HG02981 (cell line): ENCODE results near the gene PACS2.
"Not testable (repeated sequence)": the region's sequence is repeated elsewhere in the genome, so short reads cannot be mapped to it uniquely, and the experiment has no call there.

Source experiments
- ATAC-seq: cut with Tn5 transposase; IDR thresholded peaks from one replicate; pipeline ENCODE4 v1.9.1; 2021; ENCODE audit warnings: mild to moderate bottlenecking, moderate library complexity; ENCODE audit not compliant: unreplicated experiment

Gene PACS2

GRCh38 chr14:105329411-105330150 lies 15.0 kb downstream of the PACS2 start:
- ATAC-seq = no peak

DNA sequence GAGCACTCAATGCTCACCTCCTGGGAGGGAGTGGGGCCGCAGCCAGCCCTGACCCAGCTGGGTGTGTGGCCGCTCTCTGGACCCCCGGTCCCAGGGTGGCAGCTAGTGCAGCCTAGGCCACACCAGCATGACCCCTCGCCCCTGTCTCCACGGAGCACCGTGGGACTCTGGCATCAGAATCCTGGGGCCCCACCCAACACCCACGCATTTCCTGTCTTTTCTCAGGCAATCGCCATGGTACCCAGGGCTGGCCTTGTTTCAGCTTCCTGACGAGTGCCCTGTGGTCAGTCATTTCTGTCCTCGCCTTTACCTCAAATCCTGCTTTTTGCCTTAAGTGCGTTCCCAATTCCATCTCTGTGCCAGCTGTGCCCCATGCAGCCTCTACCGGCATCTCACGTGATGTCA lies 15.9 kb downstream of the PACS2 start:
- no peak for ATAC-seq

DNA sequence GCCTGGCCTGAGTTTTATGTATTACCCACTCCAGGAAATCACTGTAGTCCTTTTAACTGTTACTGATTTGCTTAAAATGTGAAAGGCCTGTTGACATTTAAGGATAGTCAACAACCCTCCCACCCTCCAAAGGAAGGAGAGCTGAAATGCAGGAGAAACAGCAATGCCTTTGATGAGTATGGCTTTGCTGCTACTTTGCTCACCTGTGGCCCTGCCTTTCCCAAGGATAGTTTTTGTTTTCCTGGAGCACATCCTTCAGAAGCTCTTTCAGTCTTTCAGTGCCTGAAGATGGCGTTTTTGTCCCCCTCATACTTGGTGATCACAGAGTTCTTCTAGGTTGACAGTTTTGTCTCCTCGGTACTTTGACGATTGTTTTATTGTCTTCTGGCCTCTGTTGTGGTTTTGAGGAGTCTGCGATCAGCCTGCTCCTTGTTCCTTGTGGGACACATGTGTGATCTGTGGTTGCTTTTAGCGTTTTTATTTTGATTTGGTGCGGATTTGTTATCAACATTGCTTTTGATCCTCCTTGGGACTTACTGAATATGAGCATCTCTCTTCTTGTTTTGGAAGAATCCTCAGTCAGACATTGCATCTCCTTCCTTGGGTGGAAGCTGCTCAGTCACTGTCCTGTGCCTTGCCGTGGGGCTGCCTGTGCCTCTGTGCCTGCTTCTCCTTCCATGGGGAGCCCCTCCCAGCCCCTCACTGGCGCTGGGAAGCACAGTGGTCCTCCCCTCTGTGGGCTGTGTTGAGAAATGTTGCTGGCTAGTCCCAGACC lies 17.2 kb downstream of the PACS2 start:
- no peak for ATAC-seq

GRCh38 chr14:105332350-105332874 lies 17.9 kb downstream of the PACS2 start:
- ATAC-seq = no peak

DNA sequence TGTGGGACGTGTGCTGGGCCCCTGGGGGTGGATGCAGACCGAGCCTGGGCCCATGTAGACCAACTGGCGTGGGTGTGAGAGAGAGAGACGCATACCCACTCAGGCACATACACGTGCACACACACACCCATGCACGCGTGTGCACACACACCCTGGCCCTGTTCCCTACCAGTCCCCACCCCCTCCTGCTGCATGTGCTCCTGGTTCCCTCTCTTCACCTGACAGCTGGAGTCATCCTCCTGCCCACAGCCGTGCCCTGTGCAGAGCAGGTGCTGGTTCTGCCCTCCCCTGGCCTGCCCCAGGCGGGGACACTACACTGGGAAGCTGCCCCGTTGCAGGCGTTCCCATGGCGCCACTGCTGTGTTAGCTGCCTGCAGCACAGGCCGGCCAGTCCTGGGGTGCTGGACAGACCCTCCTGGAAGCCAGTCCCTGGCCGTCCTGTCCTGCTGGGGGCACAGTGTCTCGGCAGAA lies 18.5 kb downstream of the PACS2 start:
- ATAC-seq = no peak

DNA sequence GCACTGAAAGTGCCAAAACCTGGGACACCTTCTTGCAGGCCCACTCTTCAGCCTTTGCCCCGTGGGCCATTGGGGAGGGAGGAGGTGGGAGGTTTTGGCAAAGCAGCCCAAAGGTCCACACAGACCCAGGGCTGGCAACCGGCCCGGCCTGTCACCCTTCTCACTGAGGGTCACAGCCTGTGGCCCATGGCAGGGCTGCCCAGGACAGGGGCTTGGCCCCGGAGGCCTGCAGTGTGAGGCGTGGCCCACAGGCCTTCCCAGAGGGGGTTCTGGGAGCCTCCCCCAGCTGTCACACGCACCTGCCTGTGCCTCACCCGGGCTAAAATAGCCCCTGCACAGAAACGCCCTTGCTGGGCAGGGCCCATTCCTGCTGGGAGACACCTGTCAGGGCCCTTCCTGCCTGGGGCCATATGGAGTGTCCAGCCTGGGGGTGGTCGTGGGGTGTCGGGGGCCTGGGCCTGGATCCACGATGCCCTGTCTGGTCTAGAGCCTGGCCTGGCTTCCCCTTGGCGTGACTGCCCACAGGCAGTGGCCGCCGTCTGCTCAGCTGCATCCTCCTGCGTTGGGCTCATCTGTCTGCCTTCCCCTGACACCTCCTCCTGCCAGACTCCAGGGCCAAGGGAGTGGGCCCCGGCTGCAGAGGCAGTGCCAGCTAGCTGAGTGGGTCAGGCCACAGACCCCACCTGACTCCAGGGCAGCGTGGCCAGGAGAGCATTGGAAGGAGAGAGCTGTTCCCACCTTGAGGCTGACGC lies 19.2 kb downstream of the PACS2 start:
- ATAC-seq = no peak

DNA sequence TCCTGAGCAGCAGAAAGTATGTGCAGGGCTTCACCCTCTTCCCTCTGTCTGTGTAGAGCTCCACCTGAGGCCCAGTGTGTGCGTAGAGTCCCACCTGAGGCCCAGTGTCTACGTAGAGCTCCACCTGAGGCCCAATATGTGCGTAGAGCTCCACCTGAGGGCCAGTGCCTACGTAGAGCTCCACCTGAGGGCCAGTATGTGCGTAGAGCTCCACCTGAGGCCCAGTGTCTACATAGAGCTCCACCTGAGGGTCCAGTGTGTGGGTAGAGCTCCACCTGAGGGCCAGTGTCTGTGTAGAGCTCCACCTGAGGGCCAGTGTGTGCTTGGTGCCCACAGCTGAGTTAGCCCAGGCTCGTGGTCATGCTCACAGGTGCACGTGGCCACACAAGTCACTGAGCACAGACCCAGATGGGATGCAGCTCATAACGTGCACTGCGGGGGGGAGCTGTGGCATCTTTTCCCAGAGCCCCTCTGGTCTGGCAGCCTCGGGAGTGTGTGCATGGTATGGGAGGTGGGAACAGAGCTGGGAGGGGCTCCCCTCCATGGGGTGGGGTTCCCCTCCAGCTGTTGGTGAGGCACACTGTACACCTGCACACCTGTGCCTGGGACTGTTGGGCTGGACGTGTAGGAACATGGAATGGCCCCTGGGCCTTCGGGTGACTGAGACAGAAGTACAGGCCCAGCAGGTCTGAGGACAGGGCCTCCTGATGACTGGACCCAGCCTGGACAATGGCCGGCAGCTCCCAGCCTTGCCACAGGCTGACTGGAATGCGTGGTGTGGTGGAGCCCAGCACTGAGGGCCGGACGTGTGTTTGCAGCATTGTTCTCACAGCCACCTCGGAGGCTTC lies 20.1 kb downstream of the PACS2 start:
- ATAC-seq = no peak

- ATAC-seq = not testable (repeated sequence)
Measured at GRCh38 chr14:105335231-105335542, 20.6 kb downstream of the PACS2 start.

DNA sequence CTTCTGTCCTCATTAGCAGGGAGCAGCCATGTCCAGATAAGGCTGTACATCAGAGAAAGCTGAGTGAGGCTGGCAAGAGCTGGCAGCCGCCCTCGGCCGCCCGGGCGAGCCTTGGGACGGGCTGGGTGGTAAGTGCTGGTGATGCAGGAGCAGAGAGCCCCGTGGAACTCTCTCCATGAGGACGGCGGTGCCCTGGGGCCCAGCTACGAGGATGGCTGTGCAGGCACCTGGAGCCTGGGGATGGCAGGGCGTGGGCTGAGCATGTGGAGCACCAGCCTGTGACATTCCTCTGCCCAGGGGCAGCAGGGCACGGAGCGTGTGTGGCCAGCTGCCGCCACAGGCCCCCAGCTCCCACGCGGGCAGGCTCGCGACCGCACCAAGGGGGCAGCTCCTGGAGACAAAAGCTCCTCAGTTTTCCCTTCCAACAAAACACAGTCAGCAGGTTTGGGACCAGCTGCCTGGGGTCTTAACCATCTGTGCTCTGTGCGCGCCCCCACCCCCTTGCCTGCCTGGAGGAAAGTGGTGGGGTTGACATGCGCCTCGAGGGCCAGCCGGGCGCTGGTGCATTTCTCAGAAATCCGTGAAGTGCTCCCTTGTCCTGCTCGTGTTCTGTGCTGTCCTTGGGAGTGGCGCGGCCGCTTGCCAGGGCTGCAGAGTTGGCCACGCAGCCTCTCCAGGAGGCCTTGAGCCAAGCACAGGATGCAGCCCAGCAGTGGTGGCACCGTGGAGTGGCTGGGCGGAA lies 21.4 kb downstream of the PACS2 start:
- no peak for ATAC-seq

DNA sequence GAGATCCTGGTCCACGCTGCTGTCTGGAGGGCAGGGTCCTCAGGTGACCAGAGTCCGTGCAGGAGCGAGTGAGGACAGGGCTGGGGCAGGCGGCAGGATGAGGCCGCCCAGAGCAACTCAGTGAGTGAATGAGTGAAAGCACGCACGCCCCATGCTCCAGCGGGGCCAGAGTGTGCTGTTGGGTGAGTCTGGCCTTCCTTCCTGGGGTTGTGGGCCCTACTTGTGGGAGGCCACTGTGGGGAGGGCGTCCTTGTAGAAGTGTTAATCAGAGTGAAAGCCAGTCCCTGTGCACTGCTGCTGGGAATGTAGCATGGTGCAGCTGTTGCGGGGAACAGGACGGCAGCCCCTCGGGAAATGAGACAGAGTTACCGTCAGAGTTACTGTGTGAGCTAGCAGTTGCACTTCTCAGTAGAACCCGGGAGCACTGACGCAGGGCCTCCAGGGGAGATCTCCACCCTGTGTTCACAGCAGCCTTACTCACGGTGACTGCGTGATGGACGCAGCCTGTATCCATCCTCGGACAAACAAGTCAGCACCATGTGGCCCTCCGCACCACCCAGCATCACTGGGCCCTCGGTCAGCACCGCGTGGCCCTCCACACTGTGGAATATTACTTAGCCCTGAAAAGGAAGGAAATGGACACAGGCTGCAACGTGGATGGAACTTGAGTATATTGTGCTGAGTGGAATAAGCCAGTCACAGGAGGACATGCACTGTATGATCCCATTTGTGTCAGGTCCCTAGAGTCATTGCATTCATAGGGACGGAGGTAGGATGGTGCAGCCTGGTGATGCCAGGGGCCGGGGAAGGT lies 22.1 kb downstream of the PACS2 start:
- ATAC-seq = no peak

DNA sequence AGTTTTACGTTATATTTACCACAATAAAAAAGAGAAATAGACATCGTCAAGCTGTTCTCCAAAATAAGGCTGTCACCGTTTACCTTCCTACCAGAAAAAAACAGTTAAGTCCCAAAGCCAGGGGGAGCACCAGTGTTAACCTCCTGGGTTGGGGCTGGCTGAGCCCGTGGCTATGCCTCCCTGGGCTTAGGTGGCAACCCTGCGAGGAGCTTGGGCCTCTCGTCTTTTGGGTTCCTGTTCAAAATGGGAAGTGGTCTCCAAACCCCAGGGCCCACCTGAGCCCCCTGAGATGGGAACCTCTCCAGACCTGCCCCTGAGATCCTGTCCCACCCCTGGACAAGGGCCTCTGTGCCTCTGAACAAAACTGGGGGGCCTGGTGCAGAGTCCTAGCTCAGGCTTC lies 22.9 kb downstream of the PACS2 start:
- ATAC-seq = no peak

- ATAC-seq = no peak
Measured at GRCh38 chr14:105337966-105338741, 23.6 kb downstream of the PACS2 start.

DNA sequence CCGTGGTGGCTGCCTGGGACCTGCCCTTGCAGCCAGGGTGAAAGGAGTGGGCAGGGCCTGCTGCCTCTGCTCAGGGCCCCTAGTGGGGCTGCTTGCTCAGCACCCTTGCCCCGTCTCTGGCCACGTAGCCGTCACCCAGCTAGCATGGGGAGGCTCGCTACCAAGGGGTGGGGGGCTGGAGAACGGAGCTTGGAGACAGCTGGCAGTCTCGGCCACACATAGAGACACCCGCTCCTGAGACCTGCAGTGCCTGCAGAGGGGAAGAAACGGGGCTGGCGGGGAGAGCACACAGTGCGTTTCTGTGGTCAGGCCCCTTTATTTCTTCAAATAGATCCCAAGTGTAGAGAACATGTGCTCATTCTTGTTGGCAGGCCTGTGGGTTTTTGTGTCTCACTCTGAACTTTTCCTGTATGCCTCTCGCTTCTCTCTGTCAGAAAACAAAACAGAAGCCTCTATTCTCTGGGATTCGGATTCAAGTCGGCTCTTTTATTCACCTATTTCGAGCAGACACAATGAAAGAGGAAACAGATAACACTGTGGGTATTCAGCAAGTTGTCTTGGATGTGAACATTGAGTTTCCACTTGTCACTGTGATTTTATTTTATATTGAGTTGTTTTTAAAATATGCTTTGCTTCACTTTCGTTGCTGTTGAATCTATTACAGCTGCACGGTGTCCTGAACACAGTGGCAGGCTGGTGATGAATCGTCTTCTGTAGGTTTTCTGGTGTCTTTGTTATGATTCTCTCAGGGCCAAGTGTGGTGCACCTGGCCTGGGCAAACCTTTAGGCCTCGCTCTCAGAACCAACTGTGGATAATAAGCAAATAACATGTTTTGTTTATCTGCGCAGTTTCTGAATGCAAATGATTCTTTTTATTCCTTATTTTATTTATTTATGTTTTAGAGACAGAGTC lies 26.5 kb downstream of the PACS2 start:
- no peak for ATAC-seq

- no peak for ATAC-seq
Measured at GRCh38 chr14:105343194-105343593, 28.6 kb downstream of the PACS2 start.

GRCh38 chr14:105346200-105346533 lies 31.6 kb downstream of the PACS2 start:
- ATAC-seq = no peak

- ATAC-seq = no peak
Measured at GRCh38 chr14:105346876-105347586, 32.5 kb downstream of the PACS2 start.

GRCh38 chr14:105347587-105347968 lies 33.0 kb downstream of the PACS2 start:
- ATAC-seq = no peak
